ENCODE data around the gene ZNG1B. TPM values are rescaled to one million over a fixed set of nuclear protein-coding genes. Genes with fewer than 3 reads are reported as not detected.
"Not testable (repeated sequence)": the region's sequence is repeated elsewhere in the genome, so short reads cannot be mapped to it uniquely, and the experiment has no call there.

The ZNG1B gene
- total RNA-seq, 1 experiment from 2014 or later = 49.7 TPM

GRCh38 chr2:113528904-113529303 lies 91.4 kb downstream of the ZNG1B start:
- BruUV-seq (replicated peaks); H3K4me1 Mint-ChIP-seq (ENCODE audit: low read depth, unreplicated experiment); H3K27me3 Mint-ChIP-seq (ENCODE audit: unreplicated experiment); H3K4me3 Mint-ChIP-seq (ENCODE audit: low read depth, unreplicated experiment); H3K27ac Mint-ChIP-seq (ENCODE audit: unreplicated experiment); H3K9me3 Mint-ChIP-seq (ENCODE audit: low read depth, unreplicated experiment); DNase-seq; intact Hi-C loops (cut with micrococcal nuclease; ENCODE audit: unreplicated experiment); H3K36me3 Mint-ChIP-seq (ENCODE audit: insufficient read depth, unreplicated experiment); CTCF ChIA-PET: not testable (repeated sequence)

- H3K36me3 Mint-ChIP-seq (ENCODE audit: insufficient read depth, unreplicated experiment); H3K4me3 Mint-ChIP-seq (ENCODE audit: low read depth, unreplicated experiment); intact Hi-C loops (cut with micrococcal nuclease; ENCODE audit: unreplicated experiment); H3K27me3 Mint-ChIP-seq (ENCODE audit: unreplicated experiment); H3K27ac Mint-ChIP-seq (ENCODE audit: unreplicated experiment); H3K9me3 Mint-ChIP-seq (ENCODE audit: low read depth, unreplicated experiment); H3K4me1 Mint-ChIP-seq (ENCODE audit: low read depth, unreplicated experiment); CTCF ChIA-PET; DNase-seq; BruUV-seq (replicated peaks): not testable (repeated sequence)
Observed at GRCh38 chr2:113532991-113533390, 95.5 kb downstream of the ZNG1B start.

- DNase-seq; H3K4me3 Mint-ChIP-seq (ENCODE audit: low read depth, unreplicated experiment); H3K9me3 Mint-ChIP-seq (ENCODE audit: low read depth, unreplicated experiment); BruUV-seq (replicated peaks); H3K36me3 Mint-ChIP-seq (ENCODE audit: insufficient read depth, unreplicated experiment); H3K27me3 Mint-ChIP-seq (ENCODE audit: unreplicated experiment); H3K27ac Mint-ChIP-seq (ENCODE audit: unreplicated experiment); H3K4me1 Mint-ChIP-seq (ENCODE audit: low read depth, unreplicated experiment); CTCF ChIA-PET; intact Hi-C loops (cut with micrococcal nuclease; ENCODE audit: unreplicated experiment): not testable (repeated sequence)
Observed at GRCh38 chr2:113536573-113536972, 99.1 kb downstream of the ZNG1B start.

- BruUV-seq (replicated peaks); H3K4me1 Mint-ChIP-seq (ENCODE audit: low read depth, unreplicated experiment); CTCF ChIA-PET; H3K36me3 Mint-ChIP-seq (ENCODE audit: insufficient read depth, unreplicated experiment); H3K9me3 Mint-ChIP-seq (ENCODE audit: low read depth, unreplicated experiment); H3K27ac Mint-ChIP-seq (ENCODE audit: unreplicated experiment); DNase-seq; intact Hi-C loops (cut with micrococcal nuclease; ENCODE audit: unreplicated experiment): not testable (repeated sequence)
- peak overlapping the region; percentile 47 for H3K4me3 Mint-ChIP-seq (ENCODE audit: low read depth, unreplicated experiment)
- peaks cover 21% of the 10 kb centered on the region for H3K27me3 Mint-ChIP-seq (ENCODE audit: unreplicated experiment)
Observed at GRCh38 chr2:113540834-113541203, 103.3 kb downstream of the ZNG1B start.

GRCh38 chr2:113541204-113541975 lies 103.9 kb downstream of the ZNG1B start:
- H3K9me3 Mint-ChIP-seq (ENCODE audit: low read depth, unreplicated experiment); H3K4me1 Mint-ChIP-seq (ENCODE audit: low read depth, unreplicated experiment); intact Hi-C loops (cut with micrococcal nuclease; ENCODE audit: unreplicated experiment); H3K36me3 Mint-ChIP-seq (ENCODE audit: insufficient read depth, unreplicated experiment); H3K27ac Mint-ChIP-seq (ENCODE audit: unreplicated experiment); BruUV-seq (replicated peaks); CTCF ChIA-PET: not testable (repeated sequence)
- Mint-ChIP-seq H3K4me3 (ENCODE audit: low read depth, unreplicated experiment) (peak overlapping the region; percentile 47), H3K27me3 (ENCODE audit: unreplicated experiment) (peaks cover 21% of the 10 kb centered on the region)
- DNase-seq = peak; percentile 14

GRCh38 chr2:113541976-113542485 lies 104.5 kb downstream of the ZNG1B start:
- H3K27ac Mint-ChIP-seq (ENCODE audit: unreplicated experiment); H3K9me3 Mint-ChIP-seq (ENCODE audit: low read depth, unreplicated experiment); H3K36me3 Mint-ChIP-seq (ENCODE audit: insufficient read depth, unreplicated experiment); DNase-seq; CTCF ChIA-PET; BruUV-seq (replicated peaks); intact Hi-C loops (cut with micrococcal nuclease; ENCODE audit: unreplicated experiment); H3K4me1 Mint-ChIP-seq (ENCODE audit: low read depth, unreplicated experiment): not testable (repeated sequence)
- H3K4me3 Mint-ChIP-seq (ENCODE audit: low read depth, unreplicated experiment) = peak overlapping the region; percentile 47
- peaks cover 21% of the 10 kb centered on the region for H3K27me3 Mint-ChIP-seq (ENCODE audit: unreplicated experiment)

- intact Hi-C loops (cut with micrococcal nuclease; ENCODE audit: unreplicated experiment); H3K27ac Mint-ChIP-seq (ENCODE audit: unreplicated experiment); H3K9me3 Mint-ChIP-seq (ENCODE audit: low read depth, unreplicated experiment); DNase-seq; H3K36me3 Mint-ChIP-seq (ENCODE audit: insufficient read depth, unreplicated experiment); BruUV-seq (replicated peaks); H3K4me1 Mint-ChIP-seq (ENCODE audit: low read depth, unreplicated experiment); CTCF ChIA-PET: not testable (repeated sequence)
- Mint-ChIP-seq H3K4me3 (ENCODE audit: low read depth, unreplicated experiment) (peak overlapping the region; percentile 47), H3K27me3 (ENCODE audit: unreplicated experiment) (peaks cover 21% of the 10 kb centered on the region)
Observed at GRCh38 chr2:113542529-113542928, 105.0 kb downstream of the ZNG1B start.

Other genes with a start within 250 kb of the ZNG1B start
- gene PAX8, start 158.8 kb upstream of the ZNG1B start, total RNA-seq (2022) = 12.2 and 14.5 TPM in 2 replicates
- 0.92 and 1.0 TPM in 2 replicates for gene FOXD4L1, start 61.0 kb downstream of the ZNG1B start, total RNA-seq (2022)
- 25.6 and 29.6 TPM in 2 replicates for gene RABL2A, start 189.6 kb downstream of the ZNG1B start, total RNA-seq (2022)

All from Calu3 (cell line).